Measurements from ENCODE around the gene IL17RE.
"Not testable (repeated sequence)": the region's sequence is repeated elsewhere in the genome, so short reads cannot be mapped to it uniquely, and the experiment has no call there.

Gene IL17RE

GRCh38 chr3:9902372-9903237 lies at the start of gene IL17RE:
Gene IL17RE, plus strand, starts transcription at chr3:9902848. Its CDS starts 85 bp downstream, at chr3:9902933.
- in situ Hi-C loops (cut with MboI; ENCODE audit: low sequenced_read_pairs): no loop called here

- in situ Hi-C loops (cut with MboI; ENCODE audit: low sequenced_read_pairs): not testable (repeated sequence)
Observed at GRCh38 chr3:9854291-9854940, 48.2 kb upstream of the IL17RE start.

GRCh38 chr3:9855594-9855993 lies 47.1 kb upstream of the IL17RE start:
- in situ Hi-C loops (cut with MboI; ENCODE audit: low sequenced_read_pairs): no loop called here

GRCh38 chr3:9859530-9860025 lies 43.1 kb upstream of the IL17RE start:
- in situ Hi-C loops (cut with MboI; ENCODE audit: low sequenced_read_pairs): no loop called here

GRCh38 chr3:9861201-9861600 lies 41.4 kb upstream of the IL17RE start:
- in situ Hi-C loops (cut with MboI; ENCODE audit: low sequenced_read_pairs): no loop called here

GRCh38 chr3:9861626-9862130 lies 41.0 kb upstream of the IL17RE start:
- in situ Hi-C loops (cut with MboI; ENCODE audit: low sequenced_read_pairs): no loop called here

GRCh38 chr3:9862391-9863057 lies 40.1 kb upstream of the IL17RE start:
- in situ Hi-C loops (cut with MboI; ENCODE audit: low sequenced_read_pairs): no loop called here

- in situ Hi-C loops (cut with MboI; ENCODE audit: low sequenced_read_pairs): no loop called here
Observed at GRCh38 chr3:9863058-9863772, 39.4 kb upstream of the IL17RE start.

GRCh38 chr3:9864200-9864927 lies 38.3 kb upstream of the IL17RE start:
- in situ Hi-C loops (cut with MboI; ENCODE audit: low sequenced_read_pairs): no loop called here

GRCh38 chr3:9865125-9865637 lies 37.5 kb upstream of the IL17RE start:
- in situ Hi-C loops (cut with MboI; ENCODE audit: low sequenced_read_pairs): not testable (repeated sequence)

GRCh38 chr3:9866639-9867038 lies 36.0 kb upstream of the IL17RE start:
- in situ Hi-C loops (cut with MboI; ENCODE audit: low sequenced_read_pairs): no loop called here

GRCh38 chr3:9867106-9867505 lies 35.5 kb upstream of the IL17RE start:
- in situ Hi-C loops (cut with MboI; ENCODE audit: low sequenced_read_pairs): no loop called here

GRCh38 chr3:9869955-9870354 lies 32.7 kb upstream of the IL17RE start:
- in situ Hi-C loops (cut with MboI; ENCODE audit: low sequenced_read_pairs): no loop called here

- in situ Hi-C loops (cut with MboI; ENCODE audit: low sequenced_read_pairs): no loop called here
Observed at GRCh38 chr3:9870978-9871377, 31.7 kb upstream of the IL17RE start.

- in situ Hi-C loops (cut with MboI; ENCODE audit: low sequenced_read_pairs): not testable (repeated sequence)
Observed at GRCh38 chr3:9872067-9872466, 30.6 kb upstream of the IL17RE start.

- in situ Hi-C loops (cut with MboI; ENCODE audit: low sequenced_read_pairs): no loop called here
Observed at GRCh38 chr3:9875448-9875847, 27.2 kb upstream of the IL17RE start.

GRCh38 chr3:9876255-9876654 lies 26.4 kb upstream of the IL17RE start:
- in situ Hi-C loops (cut with MboI; ENCODE audit: low sequenced_read_pairs): not testable (repeated sequence)

- in situ Hi-C loops (cut with MboI; ENCODE audit: low sequenced_read_pairs): no loop called here
Observed at GRCh38 chr3:9876991-9877390, 25.7 kb upstream of the IL17RE start.

GRCh38 chr3:9878700-9879099 lies 23.9 kb upstream of the IL17RE start:
- in situ Hi-C loops (cut with MboI; ENCODE audit: low sequenced_read_pairs): no loop called here
